ENCODE results near the gene NT5C3B. TPM values are rescaled to one million over a fixed set of nuclear protein-coding genes. Genes with fewer than 3 reads are reported as not detected.
"Not testable (repeated sequence)": the region's sequence is repeated elsewhere in the genome, so short reads cannot be mapped to it uniquely, and the experiment has no call there.

The NT5C3B gene
- total RNA-seq, 1 experiment from 2014 or later, result 120 TPM

DNA sequence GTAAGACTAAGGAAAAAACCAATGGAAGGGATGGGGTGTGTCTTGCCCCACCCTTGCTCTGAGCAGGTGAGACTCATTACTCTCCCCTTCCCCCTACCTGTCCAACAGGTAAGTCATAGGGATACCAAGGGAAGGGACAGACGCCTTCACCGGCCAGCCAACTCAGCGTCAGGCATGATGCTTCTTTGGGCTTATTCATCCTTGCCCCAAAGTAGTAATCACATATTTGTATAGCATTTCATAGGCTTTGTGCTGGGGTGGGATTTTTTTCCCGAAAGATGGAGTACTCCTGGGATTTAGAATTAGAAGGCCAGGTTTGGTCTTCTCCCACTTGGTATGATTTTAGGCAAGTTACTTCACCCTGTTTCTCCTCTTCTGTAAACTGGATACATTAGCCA, 49.0 kb downstream of the NT5C3B start:
- no peak overlapping the region for H3K4me3 ChIP-seq
- H3K9me3 ChIP-seq (replicated peaks), result no peaks in the 10 kb centered on the region
- H3K36me3 ChIP-seq, result no peaks in the 10 kb centered on the region
- no peak overlapping the region for H3K27ac ChIP-seq
- no peaks in the 10 kb centered on the region for H3K27me3 ChIP-seq
- DNase-seq, result no peak
- no peaks in the 10 kb centered on the region for H3K4me1 ChIP-seq

GRCh38 chr17:41786227-41787020, 49.6 kb downstream of the NT5C3B start, which contains the start of gene JUP:
TSS of gene JUP (minus strand) at chr17:41786711. CDS start at chr17:41771854, 14,857 bp downstream.
- no peaks in the 10 kb centered on the region for H3K27me3 ChIP-seq
- no peak within 1 kb of the TSS for H3K27ac ChIP-seq
- DNase-seq, result peak; percentile 83 to 85
- no peaks in the 10 kb centered on the region for H3K36me3 ChIP-seq
- H3K4me3 ChIP-seq, result peak within 1 kb of the TSS; percentile 39
- no peaks in the 10 kb centered on the region for H3K9me3 ChIP-seq (replicated peaks)
- no peaks in the 10 kb centered on the region for H3K4me1 ChIP-seq

DNA sequence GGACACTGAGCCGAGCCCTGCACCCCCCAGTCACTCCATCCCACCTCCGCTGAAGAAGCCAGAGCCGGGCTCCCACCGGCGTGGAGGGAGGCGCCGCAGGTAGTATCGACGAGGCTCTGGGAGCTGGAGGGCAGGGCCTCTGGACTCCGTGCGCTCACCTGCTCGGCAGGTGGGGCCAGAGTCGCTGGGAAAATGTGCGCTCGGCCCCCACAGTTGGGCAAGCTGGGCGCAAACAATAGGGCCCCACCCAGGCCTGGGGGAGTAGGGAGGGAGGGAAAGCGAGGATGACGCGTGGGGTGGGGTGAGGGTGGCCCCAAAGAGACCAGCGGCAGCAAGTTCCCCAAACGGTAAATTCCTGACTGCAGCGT, 50.2 kb downstream of the NT5C3B start:
- Histone ChIP-seq H3K36me3 (no peaks in the 10 kb centered on the region), H3K27me3 (no peaks in the 10 kb centered on the region), H3K9me3 (replicated peaks) (no peaks in the 10 kb centered on the region), H3K4me3 (no peak overlapping the region), H3K27ac (no peak overlapping the region), H3K4me1 (no peaks in the 10 kb centered on the region)
- DNase-seq, result no peak

DNA sequence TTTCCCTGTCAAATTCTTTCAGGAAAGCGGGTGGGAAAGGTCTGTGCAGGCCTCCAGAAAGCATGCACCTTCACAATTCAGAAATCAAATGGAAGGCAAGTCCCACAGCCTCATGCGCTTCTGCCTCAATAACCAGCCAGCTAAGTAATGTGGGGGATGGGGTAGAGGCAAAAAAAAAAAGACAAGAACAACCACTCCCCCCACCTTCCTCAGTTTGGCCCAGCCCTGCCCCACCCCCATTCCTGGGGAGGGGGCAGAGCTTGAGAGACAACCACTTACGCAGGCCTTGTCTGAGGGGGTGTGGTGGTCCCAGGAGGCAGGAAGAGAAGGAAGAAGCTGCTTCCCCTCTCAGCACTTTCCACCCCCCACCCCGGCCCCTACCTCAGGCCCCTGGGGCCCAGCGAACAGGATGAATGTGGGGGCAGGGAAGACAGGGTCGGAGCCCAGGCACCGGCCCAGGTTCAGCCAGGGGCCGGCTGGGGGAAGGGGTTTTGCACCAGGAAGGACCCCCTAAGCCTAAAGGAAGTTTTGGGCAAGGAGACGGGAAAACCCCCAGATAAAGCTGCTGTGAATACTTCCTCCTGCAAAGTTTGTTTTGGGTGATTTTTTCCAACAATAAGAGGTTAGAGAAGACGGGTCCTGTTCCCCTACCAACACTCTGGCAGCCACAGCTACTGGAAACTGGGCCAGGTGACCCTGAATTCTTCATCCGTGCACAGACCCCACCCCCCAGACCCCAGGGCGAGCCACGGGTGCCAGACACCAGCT, 50.8 kb downstream of the NT5C3B start:
- no peak for DNase-seq
- Histone ChIP-seq H3K4me3 (no peak overlapping the region), H3K27ac (no peak overlapping the region), H3K36me3 (no peaks in the 10 kb centered on the region), H3K4me1 (no peaks in the 10 kb centered on the region), H3K27me3 (no peaks in the 10 kb centered on the region), H3K9me3 (replicated peaks) (no peaks in the 10 kb centered on the region)

DNA sequence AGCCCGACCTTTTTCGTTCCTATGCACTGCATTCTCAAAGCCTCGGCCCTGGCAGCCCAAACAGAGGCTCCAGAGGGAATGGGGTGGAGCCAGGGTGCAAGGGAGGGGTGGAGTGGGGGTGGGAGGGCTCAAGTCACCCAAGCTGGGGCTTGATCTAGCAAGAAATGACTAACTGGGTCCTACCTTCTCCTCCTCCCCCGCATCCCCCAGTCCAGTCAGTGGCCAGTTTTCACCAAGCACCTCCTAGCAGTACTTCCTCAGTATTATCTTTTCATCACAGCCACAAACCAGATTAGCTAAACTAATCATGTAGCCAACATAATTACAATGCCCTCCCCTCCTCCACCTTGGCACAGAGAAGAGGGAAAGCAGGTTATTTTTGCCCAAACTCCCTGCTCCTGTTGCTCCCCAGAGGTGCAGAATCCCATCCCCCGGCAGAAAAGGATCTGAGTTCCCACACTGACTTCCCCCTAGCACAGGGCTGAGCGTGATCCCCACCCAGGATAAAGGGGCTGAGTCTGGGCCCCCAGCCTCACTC, 51.8 kb downstream of the NT5C3B start:
- Histone ChIP-seq H3K36me3 (no peaks in the 10 kb centered on the region), H3K27me3 (no peaks in the 10 kb centered on the region), H3K27ac (no peak overlapping the region), H3K4me1 (no peaks in the 10 kb centered on the region), H3K9me3 (replicated peaks) (no peaks in the 10 kb centered on the region), H3K4me3 (no peak overlapping the region)
- DNase-seq, result no peak

GRCh38 chr17:41782142-41782541, 53.9 kb downstream of the NT5C3B start:
- H3K27me3 ChIP-seq, result no peaks in the 10 kb centered on the region
- H3K9me3 ChIP-seq (replicated peaks), result no peaks in the 10 kb centered on the region
- H3K36me3 ChIP-seq, result no peaks in the 10 kb centered on the region
- no peak for DNase-seq
- H3K4me1 ChIP-seq, result peaks cover 8% of the 10 kb centered on the region
- H3K4me3 ChIP-seq, result no peak overlapping the region
- H3K27ac ChIP-seq, result no peak overlapping the region

GRCh38 chr17:41781404-41782110, 54.5 kb downstream of the NT5C3B start:
- Histone ChIP-seq H3K27ac (no peak overlapping the region), H3K9me3 (replicated peaks) (no peaks in the 10 kb centered on the region), H3K36me3 (no peaks in the 10 kb centered on the region), H3K4me1 (peaks cover 14% of the 10 kb centered on the region), H3K27me3 (no peaks in the 10 kb centered on the region), H3K4me3 (no peak overlapping the region)
- no peak for DNase-seq

DNA sequence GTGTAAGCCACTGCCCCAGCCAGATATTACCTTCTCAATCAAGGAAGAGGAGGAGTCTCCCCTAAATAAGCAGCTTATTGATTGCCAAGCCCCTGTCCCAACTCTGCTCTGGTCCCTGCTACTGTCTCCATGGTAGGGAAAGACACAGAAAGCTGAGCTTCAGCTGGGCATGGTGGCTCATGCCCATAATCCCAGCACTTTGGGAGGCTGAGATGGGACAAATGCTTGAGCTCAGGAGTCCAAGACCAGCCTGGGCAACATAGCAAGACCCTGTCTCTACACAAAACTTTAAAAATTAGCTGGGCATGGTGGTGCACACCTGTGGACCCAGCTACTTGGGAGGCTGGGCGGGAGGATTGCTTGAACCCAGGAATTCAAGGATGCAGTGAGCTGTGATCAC, 56.1 kb downstream of the NT5C3B start:
- no peak for DNase-seq
- no peaks in the 10 kb centered on the region for H3K27me3 ChIP-seq
- H3K4me3 ChIP-seq, result no peak overlapping the region
- H3K27ac ChIP-seq, result no peak overlapping the region
- peaks cover 28% of the 10 kb centered on the region for H3K4me1 ChIP-seq
- no peaks in the 10 kb centered on the region for H3K36me3 ChIP-seq
- no peaks in the 10 kb centered on the region for H3K9me3 ChIP-seq (replicated peaks)

GRCh38 chr17:41777574-41778188, 58.4 kb downstream of the NT5C3B start:
- Histone ChIP-seq H3K4me3 (no peak overlapping the region), H3K27me3 (no peaks in the 10 kb centered on the region), H3K9me3 (replicated peaks) (no peaks in the 10 kb centered on the region), H3K36me3 (no peaks in the 10 kb centered on the region), H3K27ac (peak overlapping the region; percentile 82), H3K4me1 (peaks cover 39% of the 10 kb centered on the region)
- peak; percentile 88 to 94 for DNase-seq

GRCh38 chr17:41777157-41777573, 58.9 kb downstream of the NT5C3B start:
- Histone ChIP-seq H3K4me3 (no peak overlapping the region), H3K4me1 (peaks cover 39% of the 10 kb centered on the region), H3K36me3 (no peaks in the 10 kb centered on the region), H3K27ac (peak overlapping the region; percentile 82), H3K27me3 (no peaks in the 10 kb centered on the region), H3K9me3 (replicated peaks) (no peaks in the 10 kb centered on the region)
- peak; percentile 80 to 81 for DNase-seq

DNA sequence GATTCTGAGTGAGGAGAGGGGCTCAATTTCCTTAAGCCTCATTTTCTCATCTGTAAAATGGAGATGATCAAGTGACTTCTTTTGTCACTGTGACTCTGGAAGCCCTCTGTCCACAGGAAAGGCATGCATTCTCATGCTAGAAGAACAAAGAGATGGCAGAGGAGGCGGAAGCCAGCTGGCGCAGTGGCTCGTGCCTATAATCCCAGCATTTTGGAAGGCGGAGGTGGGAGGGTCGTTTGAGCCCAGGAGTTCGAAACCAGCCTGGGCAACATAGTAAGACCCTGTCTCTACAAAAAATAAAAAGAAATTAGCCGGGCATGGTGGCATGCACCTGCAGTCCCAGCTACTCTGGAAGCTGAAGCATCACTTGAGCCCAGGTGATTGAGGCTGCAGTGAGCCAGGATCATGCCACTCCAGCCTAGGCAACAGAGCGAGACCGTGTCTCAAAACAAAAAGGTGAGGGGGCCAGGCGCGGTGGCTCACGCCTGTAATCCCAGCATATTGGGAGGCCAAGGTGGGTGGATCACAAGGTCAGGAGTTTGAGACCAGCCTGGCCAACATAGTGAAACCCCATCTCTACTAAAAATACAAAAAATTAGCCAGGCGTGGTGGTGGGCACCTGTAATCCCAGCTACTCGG, 59.7 kb downstream of the NT5C3B start:
- not testable (repeated sequence) for H3K36me3 ChIP-seq; H3K4me3 ChIP-seq; DNase-seq; H3K9me3 ChIP-seq (replicated peaks); H3K27me3 ChIP-seq
- Histone ChIP-seq H3K4me1 (peaks cover 39% of the 10 kb centered on the region), H3K27ac (peak overlapping the region; percentile 82; the same call in 1 of the 2 replicates)

DNA sequence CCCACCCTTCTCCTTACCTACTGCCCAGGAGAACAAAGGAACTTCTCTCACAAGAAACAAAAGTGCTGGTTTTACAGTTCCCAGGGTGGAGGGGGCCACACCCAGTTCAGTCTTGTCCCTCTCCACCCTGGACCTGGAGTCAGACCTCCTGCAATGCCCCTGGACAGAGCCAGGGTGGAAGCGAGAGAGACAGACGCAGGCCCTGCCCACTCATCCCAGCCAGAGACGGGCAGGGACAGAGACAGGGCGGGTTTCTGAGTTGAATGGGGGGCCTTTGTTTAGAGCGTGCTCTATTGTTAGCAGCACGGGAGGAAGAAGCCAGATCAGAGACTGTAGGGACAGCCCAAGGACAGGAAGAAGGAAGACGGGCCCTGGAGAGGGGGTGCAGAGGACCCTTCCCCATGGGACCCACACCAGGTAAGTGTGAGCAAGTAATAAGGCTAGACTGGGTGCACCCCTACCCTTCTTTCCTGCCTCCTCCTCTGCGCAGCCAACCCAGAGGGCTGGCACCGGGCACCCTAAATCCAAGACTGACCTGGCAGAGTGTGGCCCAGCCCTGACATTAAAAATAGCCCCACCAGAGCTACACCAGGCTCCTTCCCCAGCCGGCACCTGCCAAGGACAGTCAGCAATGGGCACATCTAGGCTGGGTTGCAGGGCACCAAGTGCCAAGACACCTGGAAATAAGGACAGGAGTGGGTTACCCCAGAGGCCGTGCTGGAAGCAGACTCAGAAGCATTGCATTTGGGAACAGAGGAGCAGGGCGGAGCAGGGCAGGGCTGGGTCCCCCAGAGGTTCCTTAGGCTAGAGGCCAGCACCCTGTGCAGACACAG, 60.4 kb downstream of the NT5C3B start:
- DNase-seq, result no peak
- Histone ChIP-seq H3K4me1 (peaks cover 39% of the 10 kb centered on the region), H3K4me3 (no peak overlapping the region), H3K27ac (no peak overlapping the region), H3K27me3 (no peaks in the 10 kb centered on the region), H3K36me3 (no peaks in the 10 kb centered on the region), H3K9me3 (replicated peaks) (no peaks in the 10 kb centered on the region)
